Measurements from ENCODE around the gene VOPP1.
"Not testable (repeated sequence)": the region's sequence is repeated elsewhere in the genome, so short reads cannot be mapped to it uniquely, and the experiment has no call there.

Gene VOPP1

GRCh38 chr7:55591282-55591931 lies 19.1 kb upstream of the VOPP1 start:
- Mint-ChIP-seq H3K4me3 (no peak overlapping the region), H3K4me1 (no peaks in the 10 kb centered on the region), H3K27ac (no peak overlapping the region), H3K27me3 (peaks cover 59% of the 10 kb centered on the region), H3K9me3 (no peaks in the 10 kb centered on the region), H3K36me3 (no peaks in the 10 kb centered on the region)
- CTCF ChIA-PET, result no interaction called here
- no peak for DNase-seq

GRCh38 chr7:55590517-55591281 lies 18.4 kb upstream of the VOPP1 start:
- DNase-seq, result no peak
- CTCF ChIA-PET, result no interaction called here
- Mint-ChIP-seq H3K4me1 (no peaks in the 10 kb centered on the region), H3K27me3 (peaks cover 59% of the 10 kb centered on the region), H3K9me3 (no peaks in the 10 kb centered on the region), H3K36me3 (no peaks in the 10 kb centered on the region), H3K4me3 (no peak overlapping the region), H3K27ac (no peak overlapping the region)

GRCh38 chr7:55589905-55590304 lies 17.6 kb upstream of the VOPP1 start:
- DNase-seq, result no peak
- Mint-ChIP-seq H3K9me3 (no peaks in the 10 kb centered on the region), H3K27me3 (peaks cover 59% of the 10 kb centered on the region), H3K4me3 (no peak overlapping the region), H3K36me3 (no peaks in the 10 kb centered on the region), H3K27ac (no peak overlapping the region), H3K4me1 (peaks cover 6% of the 10 kb centered on the region)
- CTCF ChIA-PET, result no interaction called here

GRCh38 chr7:55588976-55589604 lies 16.8 kb upstream of the VOPP1 start:
- no peaks in the 10 kb centered on the region for H3K36me3 Mint-ChIP-seq
- H3K27me3 Mint-ChIP-seq, result peaks cover 59% of the 10 kb centered on the region
- H3K27ac Mint-ChIP-seq, result no peak overlapping the region
- DNase-seq, result no peak
- CTCF ChIA-PET, result interaction anchor here (1.5 kb wide), 1 partner anchor 8 kb away, joined by 6 read pairs; no protein-coding TSS in a partner anchor
- H3K4me1 Mint-ChIP-seq, result peaks cover 6% of the 10 kb centered on the region
- no peaks in the 10 kb centered on the region for H3K9me3 Mint-ChIP-seq
- H3K4me3 Mint-ChIP-seq, result no peak overlapping the region

- no peaks in the 10 kb centered on the region for H3K36me3 Mint-ChIP-seq
- no peak for DNase-seq
- H3K4me1 Mint-ChIP-seq, result peaks cover 10% of the 10 kb centered on the region
- no peak overlapping the region for H3K27ac Mint-ChIP-seq
- H3K27me3 Mint-ChIP-seq, result peaks cover 59% of the 10 kb centered on the region
- H3K4me3 Mint-ChIP-seq, result no peak overlapping the region
- CTCF ChIA-PET, result interaction anchor here (1.1 to 1.5 kb wide), 2 partner anchors 9 to 55 kb away, joined by 3 to 6 read pairs; no protein-coding TSS in a partner anchor
- no peaks in the 10 kb centered on the region for H3K9me3 Mint-ChIP-seq
These were observed 16.0 kb upstream of the VOPP1 start for GRCh38 chr7:55588379-55588699.

- H3K4me1 Mint-ChIP-seq, result peaks cover 15% of the 10 kb centered on the region
- H3K27ac Mint-ChIP-seq, result no peak overlapping the region
- CTCF ChIA-PET, result interaction anchor here (1.1 to 1.5 kb wide), 2 partner anchors 10 to 54 kb away, joined by 3 to 6 read pairs; no protein-coding TSS in a partner anchor
These were observed 15.5 kb upstream of the VOPP1 start for GRCh38 chr7:55587687-55588378.

GRCh38 chr7:55582656-55583055 lies 10.4 kb upstream of the VOPP1 start:
- CTCF ChIA-PET, result interaction anchor here (1.3 to 1.8 kb wide), 2 partner anchors 11 kb away, joined by 5 to 6 read pairs; no protein-coding TSS in a partner anchor
- peak overlapping the region; percentile 76 for H3K27ac Mint-ChIP-seq
- H3K36me3 Mint-ChIP-seq, H3K9me3 Mint-ChIP-seq, H3K4me3 Mint-ChIP-seq: not testable (repeated sequence)
- peak; percentile 49 for DNase-seq
- H3K4me1 Mint-ChIP-seq, result peaks cover 28% of the 10 kb centered on the region
- H3K27me3 Mint-ChIP-seq, result peaks cover 21% of the 10 kb centered on the region

More at GRCh38 chr7:55587687-55588378, 15.5 kb upstream of the VOPP1 start:
- Mint-ChIP-seq H3K27me3 (peaks cover 61% of the 10 kb centered on the region), H3K9me3 (peaks cover 2% of the 10 kb centered on the region), H3K4me3 (no peak overlapping the region), H3K36me3 (no peaks in the 10 kb centered on the region)
- DNase-seq, result no peak

- Mint-ChIP-seq H3K4me3 (no peak overlapping the region), H3K27me3 (no peaks in the 10 kb centered on the region), H3K4me1 (peaks cover 38% of the 10 kb centered on the region), H3K27ac (no peak overlapping the region), H3K36me3 (peaks cover 1% of the 10 kb centered on the region), H3K9me3 (peaks cover under 1% of the 10 kb centered on the region)
- CTCF ChIA-PET, result no interaction called here
- DNase-seq, result no peak
These were observed 4.5 kb upstream of the VOPP1 start for GRCh38 chr7:55576753-55577152.

- CTCF ChIA-PET, result no interaction called here
- no peak overlapping the region for H3K27ac Mint-ChIP-seq
- H3K4me3 Mint-ChIP-seq, result no peak overlapping the region
- H3K27me3 Mint-ChIP-seq, result no peaks in the 10 kb centered on the region
- no peaks in the 10 kb centered on the region for H3K9me3 Mint-ChIP-seq
- H3K36me3 Mint-ChIP-seq, result peaks cover 1% of the 10 kb centered on the region
- peaks cover 39% of the 10 kb centered on the region for H3K4me1 Mint-ChIP-seq
- DNase-seq, result no peak
These were observed 3.4 kb upstream of the VOPP1 start for GRCh38 chr7:55575733-55576132.

GRCh38 chr7:55575098-55575497 lies 2.8 kb upstream of the VOPP1 start:
- no peak for DNase-seq
- no peaks in the 10 kb centered on the region for H3K9me3 Mint-ChIP-seq
- no peak overlapping the region for H3K4me3 Mint-ChIP-seq
- CTCF ChIA-PET, result interaction anchor here (3.0 kb wide), 1 partner anchor 18 kb away, joined by 9 read pairs; no protein-coding TSS in a partner anchor
- H3K27me3 Mint-ChIP-seq, result no peaks in the 10 kb centered on the region
- H3K27ac Mint-ChIP-seq, result no peak overlapping the region
- H3K4me1 Mint-ChIP-seq, result peaks cover 46% of the 10 kb centered on the region
- H3K36me3 Mint-ChIP-seq, result peaks cover 4% of the 10 kb centered on the region

GRCh38 chr7:55574051-55574717 lies 1.9 kb upstream of the VOPP1 start:
- peaks cover 55% of the 10 kb centered on the region for H3K4me1 Mint-ChIP-seq

GRCh38 chr7:55573234-55573900 lies 1.1 kb upstream of the VOPP1 start:
- peaks cover 4% of the 10 kb centered on the region for H3K36me3 Mint-ChIP-seq
- H3K9me3 Mint-ChIP-seq, result no peaks in the 10 kb centered on the region
- no peak for DNase-seq
- CTCF ChIA-PET, result interaction anchor here (0.8 to 3.0 kb wide), 3 partner anchors 11 to 39 kb away, joined by 3 to 9 read pairs (median 4); no protein-coding TSS in a partner anchor
- H3K4me1 Mint-ChIP-seq, result peaks cover 63% of the 10 kb centered on the region
- peak overlapping the region; percentile 76 for H3K4me3 Mint-ChIP-seq
- H3K27me3 Mint-ChIP-seq, result no peaks in the 10 kb centered on the region
- H3K27ac Mint-ChIP-seq, result peak overlapping the region; percentile 88

More at GRCh38 chr7:55574051-55574717, 1.9 kb upstream of the VOPP1 start:
- peak overlapping the region; percentile 76 for H3K4me3 Mint-ChIP-seq
- H3K36me3 Mint-ChIP-seq, result peaks cover 4% of the 10 kb centered on the region
- DNase-seq, result peak; percentile 64
- CTCF ChIA-PET, result interaction anchor here (1.5 to 3.0 kb wide), 2 partner anchors 10 to 19 kb away, joined by 3 to 9 read pairs; no protein-coding TSS in a partner anchor
- peak overlapping the region; percentile 88 for H3K27ac Mint-ChIP-seq
- H3K27me3 Mint-ChIP-seq, result no peaks in the 10 kb centered on the region
- no peaks in the 10 kb centered on the region for H3K9me3 Mint-ChIP-seq

Measured in activated naive CD4-positive, alpha-beta T cell treated with anti-CD3 and anti-CD28 coated beads, Interleukin-2, amount 10 ng/mL, durations not matched to agents 7 days and 5 days (primary cell).